Epidermal melanocyte (primary cell): Measurements from ENCODE around the gene IRGM.

Experiments
- DNase-seq: peaks from one replicate; pipeline ENCODE4 v3.0.0; 2011; ENCODE audit warnings: low spot score; ENCODE audit not compliant: insufficient read length

The IRGM gene

GRCh38 chr5:150895431-150896428, 49.4 kb downstream of the IRGM start:
- DNase-seq: no peak
